HG02571 (cell line): ENCODE data around the gene TAS2R16.

Source experiments
- ATAC-seq: cut with Tn5 transposase; IDR thresholded peaks from one replicate; pipeline ENCODE4 v1.9.1; 2021; ENCODE audit warnings: mild to moderate bottlenecking, moderate library complexity; ENCODE audit not compliant: unreplicated experiment

TAS2R16 gene, protein sequence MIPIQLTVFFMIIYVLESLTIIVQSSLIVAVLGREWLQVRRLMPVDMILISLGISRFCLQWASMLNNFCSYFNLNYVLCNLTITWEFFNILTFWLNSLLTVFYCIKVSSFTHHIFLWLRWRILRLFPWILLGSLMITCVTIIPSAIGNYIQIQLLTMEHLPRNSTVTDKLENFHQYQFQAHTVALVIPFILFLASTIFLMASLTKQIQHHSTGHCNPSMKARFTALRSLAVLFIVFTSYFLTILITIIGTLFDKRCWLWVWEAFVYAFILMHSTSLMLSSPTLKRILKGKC

DNA sequence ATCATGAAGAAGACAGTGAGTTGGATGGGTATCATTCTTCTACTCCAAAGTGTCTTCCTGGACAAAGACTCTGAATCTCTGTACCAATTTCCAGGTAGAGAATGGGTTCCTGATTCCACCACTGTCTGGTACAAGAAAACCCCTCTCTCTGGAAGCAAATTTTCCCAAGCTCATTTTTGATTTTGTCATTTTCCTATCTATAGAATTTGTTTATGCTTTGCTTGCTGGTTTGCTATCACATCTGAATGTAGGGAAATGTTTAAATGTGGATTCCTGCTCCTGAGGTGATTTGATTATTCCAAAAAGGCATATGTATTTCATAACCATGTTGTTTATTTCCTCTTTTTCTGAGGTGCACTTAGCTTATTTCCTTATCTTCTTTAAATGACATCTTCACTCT, at the start of gene TAS2R16:
Gene TAS2R16 (minus strand): TSS at position 101 of the 400 bp plus-strand sequence. CDS start 66 bp downstream, at position 35.
- ATAC-seq = no peak

DNA sequence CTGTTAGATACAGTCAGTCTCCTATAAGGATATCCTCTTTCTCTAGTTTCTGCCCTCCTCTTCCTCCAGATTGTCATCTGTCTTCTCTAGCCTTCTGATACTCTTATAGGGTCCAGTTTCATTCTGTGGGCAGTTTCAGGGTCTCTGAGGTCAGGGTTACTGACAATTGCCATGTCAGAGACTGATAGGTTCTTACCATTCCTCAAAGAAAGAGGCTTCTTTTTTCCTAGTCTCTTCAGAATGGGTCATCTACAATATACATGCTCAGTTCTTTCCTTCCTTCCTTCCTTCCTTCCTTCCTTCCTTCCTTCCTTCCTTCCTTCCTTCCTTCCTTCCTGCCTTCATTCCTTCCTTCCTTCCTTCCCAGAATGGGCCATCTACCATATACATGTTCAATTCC, 48.1 kb upstream of the TAS2R16 start:
- ATAC-seq = no peak

DNA sequence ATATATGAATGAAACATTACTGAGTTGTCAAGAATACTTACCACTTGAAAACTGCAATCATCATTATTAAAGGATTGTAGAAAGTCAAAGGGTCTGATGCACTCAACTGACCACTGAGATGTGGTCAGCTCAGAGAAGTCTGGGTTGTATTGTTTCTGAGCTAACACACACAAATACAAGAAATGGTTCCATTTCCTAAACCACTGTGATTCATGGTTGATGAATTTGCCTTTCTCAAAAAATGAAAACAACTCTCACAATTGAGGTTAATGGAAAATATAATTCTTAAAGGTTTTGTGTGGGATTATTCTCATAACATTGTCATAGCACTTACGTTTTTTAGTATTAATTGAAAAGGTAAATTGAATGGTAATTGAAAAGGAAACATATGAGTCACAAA, 45.6 kb upstream of the TAS2R16 start:
- ATAC-seq = no peak

DNA sequence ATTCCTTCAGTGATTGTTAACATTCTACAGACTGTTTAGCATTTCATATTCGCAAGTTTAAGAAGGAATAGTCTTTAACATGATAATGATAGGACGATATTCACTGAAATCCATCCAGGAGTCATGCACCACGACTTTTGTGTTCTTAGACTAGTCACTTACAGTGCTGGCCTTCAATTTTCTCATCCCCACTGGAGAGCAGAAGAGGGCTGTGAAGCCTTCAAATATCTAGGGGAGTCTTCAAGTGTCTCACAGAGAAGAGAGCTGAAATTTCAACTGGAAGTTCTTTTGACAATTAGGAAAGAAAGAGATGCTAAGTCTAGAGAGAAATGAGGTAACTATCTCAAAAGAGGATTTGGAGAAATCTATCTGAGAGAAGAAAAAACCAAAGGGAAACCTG, 43.8 kb upstream of the TAS2R16 start:
- no peak for ATAC-seq

DNA sequence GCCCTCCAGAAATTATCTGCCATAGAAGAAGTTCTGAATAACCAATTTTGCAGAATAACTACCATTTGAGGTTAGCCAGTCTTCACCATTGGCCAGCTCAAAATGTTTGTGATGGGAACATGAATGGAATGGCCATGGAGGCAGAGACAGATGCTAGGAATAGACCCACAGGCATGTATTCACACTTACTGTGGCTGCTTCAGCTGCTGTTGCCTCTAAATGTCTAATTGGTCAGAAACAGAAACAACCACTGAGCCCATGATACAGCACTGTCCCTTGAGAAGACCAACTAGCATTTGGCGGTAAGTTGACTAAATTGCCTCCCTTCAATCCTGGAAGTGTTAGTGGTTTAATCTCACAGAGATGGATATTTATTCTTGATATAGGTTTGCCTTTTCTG, 38.6 kb upstream of the TAS2R16 start:
- ATAC-seq = no peak

DNA sequence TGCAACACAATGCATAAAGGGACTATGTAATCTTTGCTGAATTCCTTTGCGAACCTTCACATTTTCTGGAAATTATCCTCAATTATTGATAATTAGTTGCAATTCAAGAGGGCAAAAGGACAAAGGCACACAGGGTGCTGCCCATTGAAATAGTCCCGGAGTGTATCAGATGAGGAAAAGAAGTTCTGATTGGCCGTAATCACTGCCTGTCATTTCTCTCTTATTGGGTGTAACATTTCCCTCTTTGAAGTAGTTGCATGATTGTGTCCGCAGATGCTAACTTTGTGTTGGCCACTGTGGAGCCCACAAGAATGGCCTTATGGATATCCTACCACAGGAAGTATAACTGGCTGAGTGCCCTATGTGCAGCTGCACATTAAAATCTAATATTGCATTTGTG, 35.1 kb upstream of the TAS2R16 start:
- ATAC-seq = no peak

DNA sequence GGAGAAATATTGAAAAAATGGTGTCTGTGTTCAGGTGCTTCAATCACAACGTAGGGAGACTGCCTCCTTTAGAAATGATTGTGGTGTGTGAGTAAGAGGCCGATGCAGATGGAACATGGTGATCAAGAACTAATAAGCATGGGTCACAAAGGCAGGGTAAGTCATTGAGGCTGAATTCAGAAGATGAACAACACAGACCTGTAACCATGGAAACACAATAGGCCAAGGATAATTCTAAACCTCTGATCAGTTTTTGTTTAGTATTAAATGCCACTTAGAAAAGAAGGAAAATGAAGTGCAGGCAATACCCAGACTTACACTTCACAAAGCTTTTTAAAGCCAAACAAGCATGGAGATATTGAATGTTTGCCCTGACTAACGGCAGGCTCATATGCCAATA, 32.8 kb upstream of the TAS2R16 start:
- ATAC-seq = no peak

DNA sequence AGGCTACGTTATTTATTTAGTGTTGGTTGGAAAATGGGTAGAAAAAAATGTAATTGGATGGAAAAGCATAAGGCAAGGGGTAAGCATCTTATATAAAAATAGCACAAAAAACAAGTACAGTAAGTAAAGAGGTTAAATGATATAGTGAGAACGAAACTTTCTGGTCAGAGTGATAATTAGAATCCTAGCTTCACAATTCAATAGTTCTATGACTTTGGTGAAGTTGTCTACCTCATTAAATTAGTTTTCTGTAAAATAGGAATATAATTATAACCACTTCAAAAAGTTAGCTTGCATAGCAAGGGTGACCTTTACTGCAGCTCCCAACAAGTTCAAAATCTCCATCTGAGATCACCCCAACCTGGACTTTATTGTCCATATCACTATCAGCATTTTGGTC, 30.8 kb upstream of the TAS2R16 start:
- no peak for ATAC-seq

DNA sequence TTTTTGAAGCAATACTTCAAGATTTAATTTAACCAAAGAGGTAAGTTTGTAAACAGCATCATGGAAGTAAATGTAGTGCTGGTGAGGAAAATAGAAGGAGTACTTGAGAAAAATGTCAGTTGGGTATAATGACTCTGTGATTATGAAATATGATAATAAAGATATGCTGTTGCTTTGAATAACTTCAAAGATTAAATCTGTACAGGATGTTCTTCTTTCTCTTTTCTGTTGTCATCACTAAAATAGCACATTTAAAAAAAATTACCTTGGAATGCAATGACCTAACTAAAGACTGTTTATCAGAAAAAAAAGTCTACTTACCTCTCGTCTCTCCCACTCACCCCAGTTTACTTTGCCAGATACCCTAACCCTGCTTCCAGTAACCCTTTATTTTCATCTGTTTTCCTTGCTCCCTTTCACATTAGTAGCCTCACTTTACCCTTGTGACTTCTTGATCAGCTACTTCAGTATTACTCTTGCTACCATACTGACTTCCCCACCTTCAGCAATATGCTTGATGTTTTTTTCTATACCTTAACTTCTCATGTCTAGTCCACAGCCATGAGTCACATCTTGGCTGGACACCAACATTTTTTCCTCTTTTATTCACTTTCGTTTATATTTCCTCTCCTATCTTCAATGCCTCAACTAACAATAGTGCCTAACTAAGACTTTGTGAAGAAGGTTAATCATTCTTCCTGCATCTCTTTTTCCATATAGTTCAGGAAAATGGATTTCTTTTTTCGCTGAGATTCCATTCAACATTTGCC, 29.7 kb upstream of the TAS2R16 start:
- ATAC-seq = no peak

DNA sequence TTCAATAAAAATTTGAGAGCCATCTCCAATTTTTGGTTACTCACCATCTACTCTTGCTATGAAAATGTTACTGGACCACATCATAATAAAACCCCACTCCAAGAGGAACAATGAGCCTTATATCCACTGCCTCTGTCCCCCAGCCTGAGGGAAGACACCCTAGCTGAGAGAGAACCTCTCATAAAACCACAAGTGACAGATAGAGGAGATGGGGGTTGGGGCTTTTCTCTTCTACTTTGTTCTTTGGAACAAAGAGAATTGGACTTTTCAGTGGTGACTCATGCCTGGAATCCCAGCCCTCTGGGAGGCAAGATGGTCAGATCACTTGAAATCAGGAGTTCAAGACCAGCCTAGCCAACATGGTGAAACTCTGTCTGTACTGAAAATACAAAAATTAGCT, 27.6 kb upstream of the TAS2R16 start:
- ATAC-seq = no peak

DNA sequence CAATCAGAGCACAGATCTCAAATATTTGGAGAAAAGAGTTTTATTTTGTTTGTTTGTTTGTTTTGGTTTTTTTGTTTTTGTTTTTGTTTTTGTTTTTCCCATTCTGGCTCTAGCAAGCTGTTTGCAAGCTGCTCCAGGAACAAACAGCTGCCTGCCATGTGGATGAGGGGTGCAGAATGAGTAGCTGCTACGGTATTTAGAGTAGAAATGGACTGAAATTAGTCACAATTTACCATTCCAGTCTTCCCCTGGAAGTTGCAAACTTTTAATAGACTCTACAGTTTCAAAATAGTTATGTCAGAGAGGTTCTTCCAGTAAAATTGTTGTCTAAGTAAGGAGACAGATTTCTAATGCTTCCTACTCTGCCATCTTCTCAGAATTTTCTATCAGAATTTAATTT, 27.1 kb upstream of the TAS2R16 start:
- ATAC-seq = no peak

DNA sequence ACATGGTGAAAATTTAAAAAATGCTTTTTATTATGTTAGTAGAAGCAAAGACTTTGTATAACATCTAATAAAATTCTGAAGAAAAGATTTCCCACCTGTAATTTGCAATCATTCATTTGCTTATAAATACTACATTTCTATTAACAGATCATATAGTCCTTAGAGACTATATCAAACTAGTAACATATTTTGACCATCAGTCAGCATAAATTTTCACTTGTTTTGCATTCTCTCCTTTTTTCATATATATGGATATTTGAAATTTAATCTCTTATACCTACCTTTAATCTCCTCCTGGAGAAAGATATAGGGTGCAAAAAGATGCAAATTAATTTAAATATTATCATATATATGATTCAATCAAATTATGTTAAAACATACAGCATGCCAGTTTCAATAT, 16.9 kb upstream of the TAS2R16 start:
- no peak for ATAC-seq

DNA sequence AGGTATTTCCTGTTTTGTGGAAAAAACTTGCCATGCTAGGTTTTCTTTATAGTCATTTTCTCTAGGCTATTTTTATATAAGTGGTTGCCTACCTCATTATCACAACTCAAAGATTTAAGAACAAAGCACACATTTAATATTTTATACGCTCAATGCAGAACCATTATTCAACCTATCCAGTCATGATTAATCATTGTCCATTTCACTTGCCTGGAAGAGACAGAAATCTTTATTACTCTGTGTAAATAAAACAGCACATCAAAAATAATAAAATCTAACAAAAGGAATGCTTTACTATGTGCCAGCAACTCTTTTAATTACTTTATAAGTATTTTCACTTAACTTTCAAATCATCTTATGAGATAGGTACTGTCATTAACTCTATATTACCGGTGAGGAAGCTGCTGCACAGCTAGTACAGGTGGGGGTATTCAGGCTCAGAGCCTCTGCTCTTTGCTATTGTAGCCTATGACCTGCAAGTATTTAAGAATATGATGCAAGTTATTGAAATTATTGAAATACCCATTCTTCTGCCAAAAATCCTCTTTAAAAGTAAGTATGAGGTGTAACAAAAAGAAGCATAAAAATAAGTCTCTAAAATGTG, 16.4 kb upstream of the TAS2R16 start:
- ATAC-seq = no peak

DNA sequence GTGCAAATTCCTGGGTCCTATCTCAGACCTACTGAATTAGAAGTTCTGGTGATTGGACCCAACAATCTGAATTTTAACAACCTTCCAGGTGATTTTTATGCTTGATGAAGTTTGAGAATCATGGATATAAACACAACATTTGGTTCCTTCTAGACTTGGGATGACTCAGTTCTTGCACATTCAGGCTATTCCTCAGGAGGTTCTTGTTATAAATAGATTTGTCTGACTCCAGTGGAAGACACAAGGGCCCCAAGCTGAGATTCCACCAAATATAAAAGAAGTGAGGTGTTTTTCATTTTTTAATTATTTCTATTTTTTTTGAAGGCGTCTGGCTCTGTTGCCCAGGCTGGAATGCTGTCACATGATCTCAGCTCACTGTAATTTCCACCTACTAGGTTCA, 9.4 kb upstream of the TAS2R16 start:
- ATAC-seq = no peak

DNA sequence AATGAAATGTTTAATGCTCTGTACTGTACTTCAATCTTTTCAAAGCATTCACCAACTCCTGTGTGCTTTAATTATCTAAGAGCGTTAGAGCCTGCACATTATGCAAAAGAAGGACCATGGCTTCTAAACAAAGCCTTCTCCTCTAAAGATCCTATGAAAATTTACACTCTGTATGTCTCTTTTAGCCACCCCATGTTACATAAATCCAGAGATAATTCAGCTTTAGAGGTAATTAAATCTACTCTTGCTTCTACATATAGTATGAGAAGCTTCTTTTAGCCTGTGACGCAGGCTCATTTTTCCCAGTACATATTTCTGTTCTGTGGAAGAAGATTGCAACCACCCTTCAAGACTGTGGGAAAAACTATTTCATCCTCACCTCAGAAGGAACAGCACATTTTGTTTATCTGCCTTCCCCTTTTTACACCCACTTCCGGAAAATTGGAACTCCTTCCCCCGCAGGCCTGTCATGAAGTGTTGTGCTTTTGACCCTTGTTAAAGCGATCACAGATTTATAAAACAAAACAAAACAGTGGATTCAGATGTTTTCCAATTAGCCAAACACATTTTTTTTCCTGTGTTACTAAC, 8.1 kb upstream of the TAS2R16 start:
- no peak for ATAC-seq

DNA sequence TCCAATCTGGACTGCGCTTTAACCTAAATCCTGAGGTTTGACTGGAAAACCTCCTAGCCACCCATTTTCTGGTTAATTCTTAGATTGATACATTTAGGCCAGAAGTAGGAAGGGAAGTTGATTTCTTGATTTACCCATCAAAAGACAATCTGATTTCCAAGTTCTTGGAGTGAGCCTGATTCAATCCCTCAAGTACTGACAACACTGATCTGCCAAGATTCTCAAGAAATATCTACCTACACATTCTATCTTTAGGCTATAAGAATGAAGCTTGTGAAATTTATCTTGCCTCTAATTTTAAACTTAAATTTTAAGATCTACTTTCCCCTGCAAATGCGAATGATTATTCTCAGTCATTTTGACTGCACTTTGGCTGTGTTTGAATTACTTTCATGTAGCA, 5.9 kb downstream of the TAS2R16 start:
- ATAC-seq = no peak

DNA sequence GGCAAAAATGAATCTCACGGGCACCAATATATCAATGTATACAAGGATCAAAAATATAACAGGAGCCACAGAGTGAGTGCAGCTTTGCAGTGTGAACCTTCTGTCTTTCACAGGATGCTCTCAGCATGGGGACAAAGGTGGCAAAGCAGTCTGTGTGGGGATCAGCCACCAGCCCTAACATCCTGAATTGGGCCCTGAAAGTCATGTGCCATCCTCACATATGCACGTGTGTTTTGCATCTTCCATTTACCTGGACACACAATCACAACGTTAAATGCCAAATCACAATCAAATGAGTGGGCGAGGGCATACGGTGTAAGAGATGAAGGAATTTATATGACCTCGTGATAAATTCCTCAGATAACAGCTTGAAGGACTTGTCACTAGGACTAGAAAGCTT, 6.5 kb downstream of the TAS2R16 start:
- no peak for ATAC-seq

DNA sequence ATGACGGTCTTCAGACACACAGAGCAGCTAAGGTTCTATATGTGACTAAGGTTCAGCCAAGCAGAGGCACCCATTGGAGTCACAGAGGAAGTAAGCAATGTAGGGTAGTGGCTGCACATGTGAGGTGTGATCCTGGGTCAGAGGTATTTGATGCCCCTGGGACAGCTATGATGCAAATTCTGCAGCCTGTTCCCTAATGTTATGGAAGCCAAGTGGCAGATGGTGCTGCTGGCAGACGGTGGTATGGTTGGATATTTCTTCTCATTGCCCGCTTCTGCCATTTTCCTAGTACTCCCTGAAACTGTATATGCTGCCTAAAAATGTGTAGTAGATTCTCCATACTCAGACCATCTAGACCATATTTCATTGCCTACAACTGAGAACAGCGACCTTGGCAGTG, 7.2 kb downstream of the TAS2R16 start:
- ATAC-seq = no peak

DNA sequence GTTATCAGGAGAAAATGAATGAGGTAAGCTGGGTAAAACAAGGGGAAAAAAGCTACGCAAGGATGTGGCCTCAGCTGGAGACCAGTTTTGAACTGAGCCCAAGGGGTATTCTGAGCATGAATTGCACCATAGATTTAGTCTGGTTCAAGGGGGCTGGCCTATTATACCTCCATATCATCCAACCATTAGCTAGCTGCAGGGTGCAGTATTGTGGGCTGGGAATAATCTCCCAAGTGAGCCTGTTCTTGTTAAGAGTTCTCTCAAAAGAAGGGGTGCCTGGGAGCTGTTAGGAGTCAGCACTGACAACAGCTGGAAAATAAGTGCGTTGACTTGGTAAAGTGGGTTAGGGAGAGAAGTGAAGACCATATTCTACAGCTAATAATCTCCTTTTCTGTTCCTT, 8.0 kb downstream of the TAS2R16 start:
- no peak for ATAC-seq

DNA sequence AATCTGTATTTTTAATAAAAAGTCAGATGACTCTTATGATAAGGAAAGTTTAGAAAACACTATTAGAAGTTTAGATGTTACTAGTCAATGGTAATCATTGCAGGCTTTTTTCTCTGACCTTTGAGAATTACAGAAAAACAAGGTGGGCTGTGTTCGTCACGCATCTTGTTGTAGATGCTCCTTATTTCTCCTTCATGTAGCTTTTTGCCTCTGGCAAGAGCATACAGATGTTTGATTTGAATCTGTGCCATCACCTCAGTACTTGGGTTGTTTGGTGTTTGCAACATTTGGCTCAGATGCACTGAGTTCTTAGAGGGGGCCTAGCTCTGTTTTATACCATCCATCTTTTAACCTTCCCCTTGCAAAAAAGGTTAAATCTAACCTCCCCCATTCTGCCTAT, 11.5 kb downstream of the TAS2R16 start:
- ATAC-seq = no peak

DNA sequence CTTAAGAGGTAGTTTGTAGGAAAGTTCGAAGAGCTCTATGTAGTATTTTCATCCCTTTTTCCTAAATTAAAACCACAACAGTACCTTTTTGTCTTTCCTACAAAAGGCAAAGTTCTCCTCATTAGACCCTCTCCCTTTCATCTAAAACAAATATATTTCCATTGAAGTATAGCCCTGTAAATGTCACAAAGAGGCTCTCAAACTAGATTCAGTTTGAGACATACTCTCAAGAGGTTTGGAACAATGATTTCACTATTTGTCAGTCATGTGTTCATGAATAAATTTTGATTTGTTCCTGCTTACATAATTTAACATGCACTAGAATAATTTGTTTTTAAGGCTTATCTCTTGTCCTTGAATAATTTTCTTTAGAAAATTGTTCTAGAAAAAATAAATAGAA, 12.2 kb downstream of the TAS2R16 start:
- no peak for ATAC-seq

DNA sequence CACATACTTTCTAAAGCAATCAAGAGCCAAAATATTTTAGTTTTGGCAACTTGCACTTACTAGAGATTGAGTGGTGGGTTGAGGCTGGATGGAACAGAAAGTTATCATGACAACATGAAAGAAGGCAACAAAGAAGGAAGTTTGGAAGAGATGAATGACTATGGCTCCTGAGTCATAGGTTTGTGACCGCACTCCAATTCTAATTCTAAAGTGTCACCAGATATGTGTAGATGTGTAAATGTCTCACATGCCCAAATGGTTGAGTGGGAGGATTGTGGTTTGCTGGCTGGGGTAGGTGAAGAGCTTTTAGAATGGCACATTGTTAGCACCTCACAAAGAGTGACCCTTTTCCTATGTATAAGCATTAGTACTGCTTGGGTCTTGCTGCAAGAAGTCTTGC, 20.2 kb downstream of the TAS2R16 start:
- ATAC-seq = no peak
